ENCODE measurements around the gene USP47.

GRCh38 chr11:11996321-11997048 lies 154.7 kb downstream of the USP47 start:
- no peak for TF ChIP-seq CTCF (tag by site-specific recombination; IDR thresholded peaks at IDR 0.05)
- TF ChIP-seq ZBTB7A (tag by site-specific recombination; IDR thresholded peaks at IDR 0.05; ENCODE audit: low read depth), result no peak
- TF ChIP-seq ZNF239 (tag by site-specific recombination; IDR thresholded peaks at IDR 0.05), result no peak
- no peak for TF ChIP-seq ZNF449 (tag by site-specific recombination; IDR thresholded peaks at IDR 0.05)
- TF ChIP-seq KLF16 (tag by site-specific recombination; IDR thresholded peaks at IDR 0.05), result no peak
- no peak for TF ChIP-seq MYNN (tag by site-specific recombination; IDR thresholded peaks at IDR 0.05; ENCODE audit: borderline replicate concordance)
- TF ChIP-seq REST (tag by site-specific recombination; IDR thresholded peaks at IDR 0.05), result no peak
- TF ChIP-seq ZNF560 (tag by site-specific recombination; IDR thresholded peaks at IDR 0.05; ENCODE audit: borderline replicate concordance), result no peak
- TF ChIP-seq ZNF140 (tag by site-specific recombination; IDR thresholded peaks at IDR 0.05), result no peak
- no peak for TF ChIP-seq KLF8 (tag by site-specific recombination; IDR thresholded peaks at IDR 0.05)

All from HEK293 (cell line).